ENCODE results near the gene KLHL22.

DNA sequence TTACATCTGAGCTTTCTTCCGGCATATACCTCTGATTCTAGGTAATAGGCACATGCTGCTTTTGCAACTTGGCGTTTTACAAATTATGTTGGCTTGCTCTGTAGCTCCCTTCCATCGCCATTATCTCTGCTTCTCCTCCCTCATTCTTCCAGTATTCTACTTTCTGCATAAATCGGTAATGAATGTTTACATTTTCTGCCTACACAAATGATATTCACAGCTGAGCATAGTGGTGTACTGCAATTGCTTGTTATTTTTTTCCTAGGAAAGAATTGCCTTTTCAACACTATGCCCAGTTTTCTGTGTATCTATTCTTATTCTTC lies 30.7 kb upstream of the KLHL22 start:
- TF ChIP-seq EZH2 (IDR thresholded peaks at IDR 0.05; ENCODE audit: borderline replicate concordance, low read length) (no peak), CTCF (IDR thresholded peaks at IDR 0.05; ENCODE audit: low read length) (no peak)

Data from OCI-LY1 (cell line).